HEK293 (cell line): ENCODE results near the gene TAPBPL.
"Not testable (repeated sequence)": the region's sequence is repeated elsewhere in the genome, so short reads cannot be mapped to it uniquely, and the experiment has no call there.

Experiments used
- CTCF ChIA-PET: fragments of 350-600 bp; formaldehyde crosslinking; extraction: SDS; loops from one replicate; lab custom pipeline; 2021; ENCODE audit warnings: antibody characterized with exemption; lab: Yijun Ruan, JAX
- POLR2A ChIA-PET: fragments of 300-600 bp; formaldehyde crosslinking; extraction: SDS; loops from one replicate; lab custom pipeline; 2020; ENCODE audit warnings: antibody characterized with exemption, inconsistent platforms; lab: Yijun Ruan, JAX
- H3K27ac ChIP-seq: fragments of 200-500 bp; sonication (Bioruptor generic); 2 replicates; pipeline ENCODE4 v1.5.1; 2014; ENCODE audit warnings: low read depth, low read length, control low read depth, inconsistent platforms; ENCODE audit errors: extremely low read depth
- H3K36me3 ChIP-seq, 2 experiments: fragments of 200-500 bp in 1 of 2; sonication (Bioruptor generic) in 1 of 2; 1 replicate in 1 of 2; 2 replicates in 1 of 2; pipeline ENCODE4 v1.5.1; 2014 to 2017; ENCODE audit warnings: inconsistent platforms in 2 of 2, low read length in 2 of 2; ENCODE audit not compliant: control insufficient read depth in 2 of 2, insufficient read depth in 1 of 2
- H3K4me1 ChIP-seq: fragments of 200-500 bp; sonication (Bioruptor generic); 2 replicates; pipeline ENCODE4 v1.5.1; 2014; ENCODE audit warnings: mild to moderate bottlenecking, low read length, inconsistent platforms; ENCODE audit not compliant: control insufficient read depth, insufficient read depth
- H3K4me3 ChIP-seq: 2 replicates; pipeline ENCODE4 v1.5.1; 2011; ENCODE audit warnings: low read depth, mild to moderate bottlenecking, control low read depth, low read length, moderate library complexity
- H3K9me3 ChIP-seq: fragments of 200-500 bp; sonication (Bioruptor generic); 2 replicates; pipeline ENCODE4 v1.5.1; 2014; ENCODE audit warnings: low read depth, low read length, inconsistent platforms; ENCODE audit not compliant: control insufficient read depth, insufficient read depth
- SP7 ChIP-seq: fragments of 450-650 bp; formaldehyde crosslinking; IDR thresholded peaks from 2 replicates; pipeline ENCODE4 v1.5.1; 2016; ENCODE audit warnings: missing biosample characterization, missing genetic modification characterization
- WT1 ChIP-seq: fragments of 450-650 bp; formaldehyde crosslinking; IDR thresholded peaks from 2 replicates; pipeline ENCODE4 v1.5.1; 2016; ENCODE audit warnings: missing biosample characterization, missing genetic modification characterization
- ZBTB7A ChIP-seq: fragments of 450-650 bp; formaldehyde crosslinking; IDR thresholded peaks from 2 replicates; pipeline ENCODE4 v1.5.1; 2016; ENCODE audit warnings: low read depth, missing biosample characterization, missing genetic modification characterization
- ZBTB8A ChIP-seq: fragments of 450-650 bp; formaldehyde crosslinking; IDR thresholded peaks from 2 replicates; pipeline ENCODE4 v1.5.1; 2016; ENCODE audit warnings: missing biosample characterization, missing genetic modification characterization
- ZFP3 ChIP-seq: fragments of 450-650 bp; formaldehyde crosslinking; IDR thresholded peaks from 2 replicates; pipeline ENCODE4 v1.5.1; 2016; ENCODE audit warnings: low read depth, missing biosample characterization, missing genetic modification characterization
- ZFP69B ChIP-seq: fragments of 450-650 bp; formaldehyde crosslinking; IDR thresholded peaks from 2 replicates; pipeline ENCODE4 v1.5.1; 2016; ENCODE audit warnings: missing biosample characterization, missing genetic modification characterization
- ZNF335 ChIP-seq: fragments of 450-650 bp; formaldehyde crosslinking; conservative IDR thresholded peaks from 2 replicates; pipeline ENCODE4 v1.5.1; 2016; ENCODE audit warnings: missing biosample characterization, missing genetic modification characterization
- ZNF510 ChIP-seq: fragments of 450-650 bp; formaldehyde crosslinking; IDR thresholded peaks from 2 replicates; pipeline ENCODE4 v1.5.1; 2018; ENCODE audit warnings: mild to moderate bottlenecking, missing genetic modification characterization, missing biosample characterization; ENCODE audit not compliant: insufficient replicate concordance
- ZNF514 ChIP-seq: fragments of 450-650 bp; formaldehyde crosslinking; IDR thresholded peaks from 2 replicates; pipeline ENCODE4 v1.5.1; 2016; ENCODE audit warnings: missing biosample characterization, missing genetic modification characterization
- ZNF561 ChIP-seq: fragments of 450-650 bp; IDR thresholded peaks from 2 replicates; pipeline ENCODE4 v1.5.1; 2018; ENCODE audit warnings: missing biosample characterization, missing genetic modification characterization, borderline replicate concordance
- ZNF664 ChIP-seq: fragments of 450-650 bp; formaldehyde crosslinking; IDR thresholded peaks from 2 replicates; pipeline ENCODE4 v1.5.1; 2016; ENCODE audit warnings: missing biosample characterization, missing genetic modification characterization
- ZNF837 ChIP-seq: fragments of 450-650 bp; formaldehyde crosslinking; IDR thresholded peaks from 2 replicates; pipeline ENCODE4 v1.5.1; 2016; ENCODE audit warnings: missing biosample characterization, missing genetic modification characterization
- TF ChIP-seq, protein P1 (sequence below): fragments of 450-650 bp; formaldehyde crosslinking; IDR thresholded peaks from 2 replicates; pipeline ENCODE4 v1.5.1; 2016; ENCODE audit warnings: missing biosample characterization, missing genetic modification characterization
- TF ChIP-seq, protein P2 (sequence below): fragments of 450-650 bp; formaldehyde crosslinking; IDR thresholded peaks from 2 replicates; pipeline ENCODE4 v1.5.1; 2016; ENCODE audit warnings: missing biosample characterization, missing genetic modification characterization
- TF ChIP-seq, protein P3 (sequence below): fragments of 450-650 bp; formaldehyde crosslinking; optimal IDR thresholded peaks from 2 replicates; pipeline ENCODE3; 2016; ENCODE audit warnings: missing biosample characterization, mild to moderate bottlenecking, missing genetic modification characterization
- TF ChIP-seq, protein P4 (sequence below): fragments of 450-650 bp; formaldehyde crosslinking; IDR thresholded peaks from 2 replicates; pipeline ENCODE4 v1.5.1; 2016; ENCODE audit warnings: missing biosample characterization, missing genetic modification characterization
- TF ChIP-seq, protein P5 (sequence below): IDR thresholded peaks from 2 replicates; pipeline ENCODE4 v1.6.1; 2011; ENCODE audit warnings: mild to moderate bottlenecking, low read depth, low read length, borderline replicate concordance
- TF ChIP-seq, protein P6 (sequence below): fragments of 450-650 bp; formaldehyde crosslinking; conservative IDR thresholded peaks from 2 replicates; pipeline ENCODE4 v1.5.1; 2016; ENCODE audit warnings: low read depth, missing biosample characterization, missing genetic modification characterization

TAPBPL gene

DNA sequence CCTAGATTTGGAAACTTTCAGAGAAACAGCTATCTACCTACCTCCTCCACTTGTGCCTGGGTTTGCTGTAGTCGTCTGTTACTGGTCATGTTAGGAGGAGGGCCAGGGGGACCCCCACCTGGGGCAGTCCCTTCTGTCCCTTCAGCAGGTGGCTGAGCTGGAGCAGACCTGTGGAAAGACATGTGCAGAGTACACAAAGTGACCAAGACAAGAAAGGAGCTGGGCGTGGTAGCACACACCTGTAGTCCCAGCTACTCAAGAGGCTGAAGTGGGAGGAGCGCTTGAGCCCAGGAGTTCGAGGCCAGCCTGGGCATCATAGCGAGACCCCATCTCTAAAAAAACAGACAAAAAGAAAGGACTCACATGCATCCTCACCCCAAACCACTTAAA, 14.3 kb downstream of the TAPBPL start:
- TF ChIP-seq ZNF561 (tag by site-specific recombination): no peak
- no peak for TF ChIP-seq ZNF514 (tag by site-specific recombination)
- TF ChIP-seq ZNF335 (tag by site-specific recombination): no peak
- TF ChIP-seq, protein P1, sequence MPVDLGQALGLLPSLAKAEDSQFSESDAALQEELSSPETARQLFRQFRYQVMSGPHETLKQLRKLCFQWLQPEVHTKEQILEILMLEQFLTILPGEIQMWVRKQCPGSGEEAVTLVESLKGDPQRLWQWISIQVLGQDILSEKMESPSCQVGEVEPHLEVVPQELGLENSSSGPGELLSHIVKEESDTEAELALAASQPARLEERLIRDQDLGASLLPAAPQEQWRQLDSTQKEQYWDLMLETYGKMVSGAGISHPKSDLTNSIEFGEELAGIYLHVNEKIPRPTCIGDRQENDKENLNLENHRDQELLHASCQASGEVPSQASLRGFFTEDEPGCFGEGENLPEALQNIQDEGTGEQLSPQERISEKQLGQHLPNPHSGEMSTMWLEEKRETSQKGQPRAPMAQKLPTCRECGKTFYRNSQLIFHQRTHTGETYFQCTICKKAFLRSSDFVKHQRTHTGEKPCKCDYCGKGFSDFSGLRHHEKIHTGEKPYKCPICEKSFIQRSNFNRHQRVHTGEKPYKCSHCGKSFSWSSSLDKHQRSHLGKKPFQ (tag by site-specific recombination): no peak
- no peak for TF ChIP-seq ZBTB8A
- TF ChIP-seq ZNF837: no peak
- TF ChIP-seq WT1: no peak
- no peak for TF ChIP-seq ZBTB7A (tag by site-specific recombination)
- TF ChIP-seq ZFP3 (tag by site-specific recombination): no peak
- no peak for TF ChIP-seq ZNF510 (tag by site-specific recombination)
- no peak for TF ChIP-seq SP7
- TF ChIP-seq, protein P2, sequence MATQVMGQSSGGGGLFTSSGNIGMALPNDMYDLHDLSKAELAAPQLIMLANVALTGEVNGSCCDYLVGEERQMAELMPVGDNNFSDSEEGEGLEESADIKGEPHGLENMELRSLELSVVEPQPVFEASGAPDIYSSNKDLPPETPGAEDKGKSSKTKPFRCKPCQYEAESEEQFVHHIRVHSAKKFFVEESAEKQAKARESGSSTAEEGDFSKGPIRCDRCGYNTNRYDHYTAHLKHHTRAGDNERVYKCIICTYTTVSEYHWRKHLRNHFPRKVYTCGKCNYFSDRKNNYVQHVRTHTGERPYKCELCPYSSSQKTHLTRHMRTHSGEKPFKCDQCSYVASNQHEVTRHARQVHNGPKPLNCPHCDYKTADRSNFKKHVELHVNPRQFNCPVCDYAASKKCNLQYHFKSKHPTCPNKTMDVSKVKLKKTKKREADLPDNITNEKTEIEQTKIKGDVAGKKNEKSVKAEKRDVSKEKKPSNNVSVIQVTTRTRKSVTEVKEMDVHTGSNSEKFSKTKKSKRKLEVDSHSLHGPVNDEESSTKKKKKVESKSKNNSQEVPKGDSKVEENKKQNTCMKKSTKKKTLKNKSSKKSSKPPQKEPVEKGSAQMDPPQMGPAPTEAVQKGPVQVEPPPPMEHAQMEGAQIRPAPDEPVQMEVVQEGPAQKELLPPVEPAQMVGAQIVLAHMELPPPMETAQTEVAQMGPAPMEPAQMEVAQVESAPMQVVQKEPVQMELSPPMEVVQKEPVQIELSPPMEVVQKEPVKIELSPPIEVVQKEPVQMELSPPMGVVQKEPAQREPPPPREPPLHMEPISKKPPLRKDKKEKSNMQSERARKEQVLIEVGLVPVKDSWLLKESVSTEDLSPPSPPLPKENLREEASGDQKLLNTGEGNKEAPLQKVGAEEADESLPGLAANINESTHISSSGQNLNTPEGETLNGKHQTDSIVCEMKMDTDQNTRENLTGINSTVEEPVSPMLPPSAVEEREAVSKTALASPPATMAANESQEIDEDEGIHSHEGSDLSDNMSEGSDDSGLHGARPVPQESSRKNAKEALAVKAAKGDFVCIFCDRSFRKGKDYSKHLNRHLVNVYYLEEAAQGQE (tag by site-specific recombination): no peak
- TF ChIP-seq, protein P3, sequence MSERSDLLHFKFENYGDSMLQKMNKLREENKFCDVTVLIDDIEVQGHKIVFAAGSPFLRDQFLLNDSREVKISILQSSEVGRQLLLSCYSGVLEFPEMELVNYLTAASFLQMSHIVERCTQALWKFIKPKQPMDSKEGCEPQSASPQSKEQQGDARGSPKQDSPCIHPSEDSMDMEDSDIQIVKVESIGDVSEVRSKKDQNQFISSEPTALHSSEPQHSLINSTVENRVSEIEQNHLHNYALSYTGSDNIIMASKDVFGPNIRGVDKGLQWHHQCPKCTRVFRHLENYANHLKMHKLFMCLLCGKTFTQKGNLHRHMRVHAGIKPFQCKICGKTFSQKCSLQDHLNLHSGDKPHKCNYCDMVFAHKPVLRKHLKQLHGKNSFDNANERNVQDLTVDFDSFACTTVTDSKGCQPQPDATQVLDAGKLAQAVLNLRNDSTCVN (tag by site-specific recombination): no peak
- TF ChIP-seq, protein P4, sequence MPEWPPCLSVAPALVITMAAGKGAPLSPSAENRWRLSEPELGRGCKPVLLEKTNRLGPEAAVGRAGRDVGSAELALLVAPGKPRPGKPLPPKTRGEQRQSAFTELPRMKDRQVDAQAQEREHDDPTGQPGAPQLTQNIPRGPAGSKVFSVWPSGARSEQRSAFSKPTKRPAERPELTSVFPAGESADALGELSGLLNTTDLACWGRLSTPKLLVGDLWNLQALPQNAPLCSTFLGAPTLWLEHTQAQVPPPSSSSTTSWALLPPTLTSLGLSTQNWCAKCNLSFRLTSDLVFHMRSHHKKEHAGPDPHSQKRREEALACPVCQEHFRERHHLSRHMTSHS: no peak
- no peak for TF ChIP-seq ZNF664 (tag by site-specific recombination)
- TF ChIP-seq, protein P5, sequence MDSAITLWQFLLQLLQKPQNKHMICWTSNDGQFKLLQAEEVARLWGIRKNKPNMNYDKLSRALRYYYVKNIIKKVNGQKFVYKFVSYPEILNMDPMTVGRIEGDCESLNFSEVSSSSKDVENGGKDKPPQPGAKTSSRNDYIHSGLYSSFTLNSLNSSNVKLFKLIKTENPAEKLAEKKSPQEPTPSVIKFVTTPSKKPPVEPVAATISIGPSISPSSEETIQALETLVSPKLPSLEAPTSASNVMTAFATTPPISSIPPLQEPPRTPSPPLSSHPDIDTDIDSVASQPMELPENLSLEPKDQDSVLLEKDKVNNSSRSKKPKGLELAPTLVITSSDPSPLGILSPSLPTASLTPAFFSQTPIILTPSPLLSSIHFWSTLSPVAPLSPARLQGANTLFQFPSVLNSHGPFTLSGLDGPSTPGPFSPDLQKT: no peak
- no peak for TF ChIP-seq ZFP69B
- TF ChIP-seq, protein P6, sequence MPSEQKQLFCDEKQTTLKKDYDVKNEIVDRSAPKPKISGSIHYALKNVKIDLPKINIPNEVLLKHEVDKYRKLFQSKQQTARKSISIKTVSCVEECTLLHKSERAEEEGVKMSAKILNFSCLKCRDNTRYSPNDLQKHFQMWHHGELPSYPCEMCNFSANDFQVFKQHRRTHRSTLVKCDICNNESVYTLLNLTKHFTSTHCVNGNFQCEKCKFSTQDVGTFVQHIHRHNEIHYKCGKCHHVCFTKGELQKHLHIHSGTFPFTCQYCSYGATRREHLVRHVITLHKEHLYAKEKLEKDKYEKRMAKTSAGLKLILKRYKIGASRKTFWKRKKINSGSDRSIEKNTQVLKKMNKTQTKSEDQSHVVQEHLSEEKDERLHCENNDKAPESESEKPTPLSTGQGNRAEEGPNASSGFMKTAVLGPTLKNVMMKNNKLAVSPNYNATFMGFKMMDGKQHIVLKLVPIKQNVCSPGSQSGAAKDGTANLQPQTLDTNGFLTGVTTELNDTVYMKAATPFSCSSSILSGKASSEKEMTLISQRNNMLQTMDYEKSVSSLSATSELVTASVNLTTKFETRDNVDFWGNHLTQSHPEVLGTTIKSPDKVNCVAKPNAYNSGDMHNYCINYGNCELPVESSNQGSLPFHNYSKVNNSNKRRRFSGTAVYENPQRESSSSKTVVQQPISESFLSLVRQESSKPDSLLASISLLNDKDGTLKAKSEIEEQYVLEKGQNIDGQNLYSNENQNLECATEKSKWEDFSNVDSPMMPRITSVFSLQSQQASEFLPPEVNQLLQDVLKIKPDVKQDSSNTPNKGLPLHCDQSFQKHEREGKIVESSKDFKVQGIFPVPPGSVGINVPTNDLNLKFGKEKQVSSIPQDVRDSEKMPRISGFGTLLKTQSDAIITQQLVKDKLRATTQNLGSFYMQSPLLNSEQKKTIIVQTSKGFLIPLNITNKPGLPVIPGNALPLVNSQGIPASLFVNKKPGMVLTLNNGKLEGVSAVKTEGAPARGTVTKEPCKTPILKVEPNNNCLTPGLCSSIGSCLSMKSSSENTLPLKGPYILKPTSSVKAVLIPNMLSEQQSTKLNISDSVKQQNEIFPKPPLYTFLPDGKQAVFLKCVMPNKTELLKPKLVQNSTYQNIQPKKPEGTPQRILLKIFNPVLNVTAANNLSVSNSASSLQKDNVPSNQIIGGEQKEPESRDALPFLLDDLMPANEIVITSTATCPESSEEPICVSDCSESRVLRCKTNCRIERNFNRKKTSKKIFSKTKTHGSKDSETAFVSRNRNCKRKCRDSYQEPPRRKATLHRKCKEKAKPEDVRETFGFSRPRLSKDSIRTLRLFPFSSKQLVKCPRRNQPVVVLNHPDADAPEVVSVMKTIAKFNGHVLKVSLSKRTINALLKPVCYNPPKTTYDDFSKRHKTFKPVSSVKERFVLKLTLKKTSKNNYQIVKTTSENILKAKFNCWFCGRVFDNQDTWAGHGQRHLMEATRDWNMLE (tag by site-specific recombination): no peak
- Histone ChIP-seq H3K9me3 (no peaks in the 10 kb centered on the region), H3K4me1 (peaks cover 2% of the 10 kb centered on the region; the same call in 1 of the 2 replicates), H3K36me3 (peaks cover 9 to 56% of the 10 kb centered on the region in 2 experiments), H3K4me3 (no peak overlapping the region), H3K27ac (no peak overlapping the region)
- ChIA-PET CTCF (interaction anchor here (0.6 to 2.2 kb wide), 38 partner anchors 10 to 1025 kb away, joined by 3 to 73 read pairs (median 6); partner anchors contain the start of genes CD27, MRPL51 and TAPBPL), POLR2A (interaction anchor here (0.5 to 2.2 kb wide), 7 partner anchors 9 to 143 kb away, joined by 3 to 13 read pairs (median 3); partner anchors contain the start of gene GAPDH)

DNA sequence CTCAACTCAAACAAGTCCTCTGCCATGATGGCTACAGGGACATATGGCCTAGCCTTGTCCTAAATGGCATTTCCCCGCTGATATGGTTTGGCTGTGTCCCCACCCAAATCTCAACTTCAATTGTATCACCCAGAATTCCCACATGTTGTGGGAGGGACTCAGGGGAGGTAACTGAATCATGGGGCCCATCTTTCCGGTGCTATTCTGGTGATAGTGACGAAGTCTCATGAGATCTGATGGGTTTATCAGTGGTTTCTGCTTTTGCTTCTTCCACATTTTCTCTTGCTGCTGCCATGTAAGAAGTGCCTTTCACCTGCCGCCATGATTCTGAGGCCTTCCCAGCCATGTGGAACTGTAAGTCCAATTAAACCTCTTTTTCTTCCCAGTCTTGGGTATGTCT, 14.9 kb downstream of the TAPBPL start:
- not testable (repeated sequence) for H3K4me3 ChIP-seq, H3K27ac ChIP-seq, H3K9me3 ChIP-seq, H3K4me1 ChIP-seq
- CTCF ChIA-PET: interaction anchor here (0.8 to 2.2 kb wide), 8 partner anchors 10 to 144 kb away, joined by 4 to 73 read pairs (median 13); partner anchors contain the start of genes CD27 and TAPBPL
- peaks cover 9 to 50% of the 10 kb centered on the region in 2 experiments for H3K36me3 ChIP-seq
- POLR2A ChIA-PET: interaction anchor here (0.5 to 2.2 kb wide), 4 partner anchors 10 to 141 kb away, joined by 3 to 13 read pairs (median 3); no protein-coding TSS in a partner anchor
